ENCODE results near the gene INMT.

Gene INMT

GRCh38 chr7:30790356-30790755, 38.4 kb downstream of the INMT start:
- peak; percentile 18 for DNase-seq

GRCh38 chr7:30791114-30791513, 39.2 kb downstream of the INMT start:
- DNase-seq, result no peak

GRCh38 chr7:30795161-30795948, 43.4 kb downstream of the INMT start:
- DNase-seq, result no peak

- DNase-seq, result peak; percentile 65
These were observed 44.4 kb downstream of the INMT start for GRCh38 chr7:30796105-30796869.

- no peak for DNase-seq
These were observed 45.5 kb downstream of the INMT start for GRCh38 chr7:30797176-30798040.

- DNase-seq, result peak; percentile 93
These were observed 47.5 kb downstream of the INMT start for GRCh38 chr7:30799206-30799975.

- DNase-seq, result no peak
These were observed 48.2 kb downstream of the INMT start for GRCh38 chr7:30799976-30800661.

GRCh38 chr7:30800785-30801252, 48.9 kb downstream of the INMT start:
- DNase-seq, result peak; percentile 85

GRCh38 chr7:30802812-30803211, 50.9 kb downstream of the INMT start:
- DNase-seq, result no peak

GRCh38 chr7:30804078-30804661, 52.2 kb downstream of the INMT start:
- DNase-seq, result peak; percentile 89

GRCh38 chr7:30805081-30805691, 53.3 kb downstream of the INMT start:
- DNase-seq, result no peak

- DNase-seq, result no peak
These were observed 54.0 kb downstream of the INMT start for GRCh38 chr7:30805931-30806330.

All from fibroblast of upper back skin (primary cell).